Body of pancreas (tissue), 4 donors: Measurements from ENCODE around the gene NOL9. TPM values are rescaled to one million over a fixed set of nuclear protein-coding genes. Genes with fewer than 3 reads are reported as not detected.

Experiments
- ATAC-seq: fragments of 150-250 bp; one replicate; pipeline ENCODE4 v1.9.1; 2016
- DNase-seq, 4 donors: peaks; one replicate each; pipeline ENCODE4 v3.0.0-alpha.2; 2019
- H3K27ac ChIP-seq, 4 donors: fragments of 200-600 bp; sonication (generic); 1 replicate in 3 of 4; 2 replicates in 1 of 4; pipeline versions ENCODE4 v1.5.1 to v1.6.1; 2016 to 2019; ENCODE audit warnings: mild to moderate bottlenecking in 1 of 4, mixed read lengths in 1 of 4, moderate library complexity in 1 of 4
- H3K27me3 ChIP-seq, 2 donors: fragments of 200-600 bp; sonication (generic); one replicate each; pipeline ENCODE4 v1.6.0; 2016; ENCODE audit warnings: mild to moderate bottlenecking in 1 of 2
- H3K36me3 ChIP-seq, 2 donors: fragments of 200-600 bp; sonication (generic); replicated peaks in 1 of 2; 2 replicates each; pipeline ENCODE4 v1.5.1; 2016; ENCODE audit warnings: low read depth in 2 of 2; ENCODE audit not compliant: insufficient read depth in 1 of 2
- H3K4me1 ChIP-seq: fragments of 200-600 bp; sonication (generic); one replicate; pipeline ENCODE4 v1.6.0; 2016
- H3K4me3 ChIP-seq, 2 donors: fragments of 200-600 bp; sonication (generic); 1 replicate in 1 of 2; 2 replicates in 1 of 2; pipeline ENCODE4 v1.5.1; 2016 to 2019
- H3K9me3 ChIP-seq, 3 donors: fragments of 200-600 bp; sonication (generic); 1 replicate in 2 of 3; 2 replicates in 1 of 3; pipeline ENCODE4 v1.5.1; 2016
- CTCF ChIP-seq, 7 experiments: fragments of 450-650 bp in 4 of 7; fragments of 200-600 bp in 3 of 7; sonication (generic) in 3 of 7; IDR thresholded peaks; one replicate each; pipeline ENCODE4 v1.5.1; 2016 to 2019; ENCODE audit warnings: antibody characterized with exemption in 7 of 7
- POLR2A ChIP-seq, 3 donors: fragments of 450-650 bp; IDR thresholded peaks; one replicate each; pipeline ENCODE4 v1.6.1; 2016; ENCODE audit warnings: antibody characterized with exemption in 3 of 3, mild to moderate bottlenecking in 2 of 3
- WGBS, 2 donors: methylation state at CpG; one replicate each; pipeline ENCODE4 v1.1.5; 2017; 5-methylcytosine and 5-hydroxymethylcytosine counted together
- intact Hi-C: fragments of 100-400 bp; cut with DNase I; formaldehyde crosslinking; loops from one replicate; pipeline ENCODE4 v1.15.1; 2023
- total RNA-seq, 2 donors: library from RNA; depleted of rRNA; stranded (reverse); fragments of >200 nt; gene quantifications; one replicate each; pipeline ENCODE4 v1.1.0, GENCODE V29; 2016

Gene NOL9
- total RNA-seq, 2 donors from 2014 or later: 13.7 to 27.4 TPM

GRCh38 chr1:6485168-6486101, 68.9 kb downstream of the NOL9 start:
- H3K27me3 ChIP-seq: peaks cover 0 to 17% of the 10 kb centered on the region in 2 donors
- 4% methylated on average over 59 of the region's 80 CpGs; no CpG with 5 or more reads in 1 of the 2 donors for WGBS, 2 donors
- no peak for ATAC-seq
- intact Hi-C loops: loop anchor here (10.0 kb wide), 1 partner anchor 159 kb away; no protein-coding TSS in a partner anchor
- no peaks in the 10 kb centered on the region for H3K36me3 ChIP-seq
- no peak for TF ChIP-seq CTCF (IDR thresholded peaks at IDR 0.05)
- no peak for TF ChIP-seq POLR2A (IDR thresholded peaks at IDR 0.05)
- peaks cover 27% of the 10 kb centered on the region for H3K4me1 ChIP-seq
- H3K9me3 ChIP-seq: no peaks in the 10 kb centered on the region
- DNase-seq: no peak
- no peak overlapping the region for H3K27ac ChIP-seq
- no peak overlapping the region for H3K4me3 ChIP-seq

- Histone ChIP-seq H3K4me1 (peaks cover 21% of the 10 kb centered on the region), H3K36me3 (no peaks in the 10 kb centered on the region), H3K9me3 (no peaks in the 10 kb centered on the region), H3K27me3 (peaks cover 0 to 17% of the 10 kb centered on the region in 2 donors), H3K27ac (no peak overlapping the region), H3K4me3 (no peak overlapping the region)
- WGBS, 2 donors: 43 to 52% methylated on average over 6 to 10 of the region's 13 CpGs
- TF ChIP-seq CTCF (IDR thresholded peaks at IDR 0.05): no peak
- no peak for TF ChIP-seq POLR2A (IDR thresholded peaks at IDR 0.05)
- ATAC-seq: no peak
- no peak for DNase-seq
- intact Hi-C loops: loop anchor here (10.0 kb wide), 1 partner anchor 160 kb away; no protein-coding TSS in a partner anchor
Measured at GRCh38 chr1:6484826-6485167, 69.5 kb downstream of the NOL9 start.

GRCh38 chr1:6483761-6484117, 70.6 kb downstream of the NOL9 start:
- intact Hi-C loops: loop anchor here (10.0 kb wide), 1 partner anchor 161 kb away; no protein-coding TSS in a partner anchor

GRCh38 chr1:6483017-6483760, 71.1 kb downstream of the NOL9 start:
- no peaks in the 10 kb centered on the region for H3K36me3 ChIP-seq
- H3K4me1 ChIP-seq: peaks cover 18% of the 10 kb centered on the region
- H3K27me3 ChIP-seq: peaks cover 0 to 17% of the 10 kb centered on the region in 2 donors
- no peak overlapping the region for H3K4me3 ChIP-seq
- intact Hi-C loops: loop anchor here (10.0 kb wide), 1 partner anchor 162 kb away; no protein-coding TSS in a partner anchor
- no peak for TF ChIP-seq CTCF (IDR thresholded peaks at IDR 0.05)
- no peak for TF ChIP-seq POLR2A (IDR thresholded peaks at IDR 0.05)
- H3K9me3 ChIP-seq: no peaks in the 10 kb centered on the region
- ATAC-seq: no peak
- WGBS, 2 donors: 76 to 87% methylated on average over 9 to 14 of the region's 14 CpGs
- H3K27ac ChIP-seq: no peak overlapping the region
- no peak for DNase-seq

More at GRCh38 chr1:6483761-6484117, 70.6 kb downstream of the NOL9 start:
- H3K4me3 ChIP-seq: no peak overlapping the region
- H3K27me3 ChIP-seq: peaks cover 0 to 17% of the 10 kb centered on the region in 2 donors
- 98 to 100% methylated on average over 3 to 7 of the region's 7 CpGs for WGBS, 2 donors
- no peak overlapping the region for H3K27ac ChIP-seq
- ATAC-seq (no peak), DNase-seq (no peak)
- H3K4me1 ChIP-seq: peaks cover 18% of the 10 kb centered on the region
- no peaks in the 10 kb centered on the region for H3K9me3 ChIP-seq
- TF ChIP-seq POLR2A (IDR thresholded peaks at IDR 0.05): no peak
- TF ChIP-seq CTCF (IDR thresholded peaks at IDR 0.05): no peak
- H3K36me3 ChIP-seq: no peaks in the 10 kb centered on the region
